ENCODE data around the gene FOSL1.

GRCh38 chr11:65922565-65922964 lies 22.4 kb upstream of the FOSL1 start:
- TF ChIP-seq XRCC5 (optimal IDR thresholded peaks at IDR 0.05; ENCODE audit: low read length) (no peak), CTCF (CRISPR knock-in tag; IDR thresholded peaks at IDR 0.05) (no peak), SMAD1 (CRISPR knock-in tag; IDR thresholded peaks at IDR 0.05; ENCODE audit: borderline replicate concordance, low read depth) (no peak), TBL1XR1 (IDR thresholded peaks at IDR 0.05; ENCODE audit: borderline replicate concordance, low read length, partially characterized antibody) (no peak), TAF1 (CRISPR knock-in tag; IDR thresholded peaks at IDR 0.05) (no peak), SMC3 (IDR thresholded peaks at IDR 0.05; ENCODE audit: low read length) (no peak), FOXM1 (CRISPR knock-in tag; IDR thresholded peaks at IDR 0.05) (no peak)
